Choroid plexus epithelial cell (primary cell): ENCODE measurements around the gene NEK10.

ENCODE experiments used
- DNase-seq: peaks from one replicate; pipeline ENCODE4 v3.0.0-alpha.2; 2010; ENCODE audit warnings: low read depth
- H3K4me3 ChIP-seq: 2 replicates; pipeline ENCODE4 v1.5.1; 2011; ENCODE audit warnings: low read depth, mild to moderate bottlenecking, control low read depth, low read length, moderate library complexity
- CTCF ChIP-seq: conservative IDR thresholded peaks from 2 replicates; pipeline ENCODE4 v1.5.1; 2011; ENCODE audit warnings: low read depth, mild to moderate bottlenecking, control low read depth, inconsistent platforms, low read length, moderate library complexity

Gene NEK10

GRCh38 chr3:27085829-27086730 lies 283.1 kb downstream of the NEK10 start:
- no peak for TF ChIP-seq CTCF
- no peak overlapping the region for H3K4me3 ChIP-seq
- no peak for DNase-seq

GRCh38 chr3:27081992-27082607 lies 287.1 kb downstream of the NEK10 start:
- no peak overlapping the region for H3K4me3 ChIP-seq
- no peak for TF ChIP-seq CTCF
- DNase-seq, result no peak

GRCh38 chr3:27081566-27081965 lies 287.6 kb downstream of the NEK10 start:
- H3K4me3 ChIP-seq, result no peak overlapping the region
- DNase-seq, result no peak
- TF ChIP-seq CTCF, result no peak

- no peak for TF ChIP-seq CTCF
- no peak overlapping the region for H3K4me3 ChIP-seq
- no peak for DNase-seq
Measured at GRCh38 chr3:27080258-27080525, 289.0 kb downstream of the NEK10 start.

- TF ChIP-seq CTCF, result no peak
- no peak overlapping the region for H3K4me3 ChIP-seq
- no peak for DNase-seq
Measured at GRCh38 chr3:27079427-27080257, 289.5 kb downstream of the NEK10 start.

GRCh38 chr3:27078246-27078913 lies 290.8 kb downstream of the NEK10 start:
- no peak for TF ChIP-seq CTCF
- no peak for DNase-seq
- H3K4me3 ChIP-seq, result no peak overlapping the region
